Stimulated activated CD8-positive, alpha-beta memory T cell treated with anti-CD3 and anti-CD28 coated beads, Interleukin-12 subunit alpha, Interleukin-12 subunit beta, amount 100 ng/mL, for 24 hours (primary cell): ENCODE data around the gene PRM3.

Experiments
- DNase-seq: peaks from one replicate; pipeline ENCODE4 v3.0.0-alpha.2; 2020; ENCODE audit errors: extremely low read depth

PRM3 gene

GRCh38 chr16:11258553-11259492 is 14.6 kb downstream of the PRM3 start:
- DNase-seq, result no peak

DNA sequence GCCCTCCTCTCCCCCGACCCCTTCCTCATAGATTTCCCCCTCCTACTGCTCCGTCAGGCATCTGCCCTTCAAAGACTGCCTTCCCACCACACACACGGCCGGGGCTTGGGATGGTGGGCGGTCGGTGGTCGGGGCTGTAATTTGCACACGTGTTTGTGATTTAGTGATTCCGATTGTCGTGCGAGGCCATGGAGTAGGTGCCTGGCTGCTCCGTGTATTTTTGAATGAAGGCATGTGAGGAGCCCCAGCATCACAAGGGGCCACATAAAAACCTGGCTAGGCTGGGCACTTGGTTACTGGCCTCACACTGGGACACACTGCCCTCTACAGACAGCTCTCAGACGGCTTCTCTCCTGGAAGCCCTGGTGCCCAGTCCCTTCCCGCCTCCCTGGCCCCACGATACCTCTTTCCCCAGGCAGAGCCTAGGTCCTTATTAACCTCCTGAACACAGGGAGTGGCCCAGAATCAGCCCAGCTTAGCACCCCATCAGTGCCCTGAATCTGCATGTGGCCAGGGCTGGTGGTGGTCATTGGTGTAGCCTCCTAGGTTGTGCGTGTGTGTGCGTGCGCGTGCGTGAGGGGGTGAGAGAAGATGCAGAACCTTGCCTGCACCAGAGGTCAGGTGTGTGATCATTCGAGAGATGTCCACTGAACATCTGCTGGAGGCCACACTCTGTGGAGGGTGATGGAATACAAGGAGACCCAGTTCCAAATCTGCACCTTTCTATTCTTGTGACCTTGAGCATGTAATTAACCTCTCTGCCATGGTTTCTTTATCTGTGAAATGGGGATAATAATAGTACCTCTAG is 16.1 kb downstream of the PRM3 start:
- DNase-seq, result no peak

DNA sequence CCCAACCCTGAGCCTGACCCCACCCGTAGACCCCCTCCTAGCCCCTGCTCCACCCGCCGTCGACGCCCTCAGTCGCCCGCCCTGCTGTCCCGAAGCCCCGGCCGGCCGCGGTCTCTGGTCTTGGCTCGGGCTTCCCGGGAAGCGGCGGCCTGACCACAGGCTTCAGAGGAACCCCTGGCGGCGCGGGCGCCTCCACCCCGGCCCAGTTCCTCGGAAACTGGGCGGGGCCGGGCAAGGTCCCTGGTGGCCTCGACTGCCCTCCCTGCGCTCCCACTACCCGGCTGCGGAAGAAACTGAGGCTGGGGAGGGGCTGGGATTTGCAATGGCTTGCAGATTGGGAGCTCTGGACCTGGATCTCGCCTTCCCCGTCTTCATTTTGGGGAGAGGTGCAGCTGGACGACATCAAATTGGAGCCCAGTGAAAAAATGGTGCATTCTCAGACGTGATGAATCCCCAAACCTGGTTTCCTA is 16.7 kb downstream of the PRM3 start:
- no peak for DNase-seq

- peak; percentile 80 for DNase-seq
Measured at GRCh38 chr16:11255737-11256660, 17.4 kb downstream of the PRM3 start, which contains the start of gene SOCS1. Gene SOCS1 (minus strand): TSS chr16:11256204. CDS start chr16:11255478, 726 bp downstream.

DNA sequence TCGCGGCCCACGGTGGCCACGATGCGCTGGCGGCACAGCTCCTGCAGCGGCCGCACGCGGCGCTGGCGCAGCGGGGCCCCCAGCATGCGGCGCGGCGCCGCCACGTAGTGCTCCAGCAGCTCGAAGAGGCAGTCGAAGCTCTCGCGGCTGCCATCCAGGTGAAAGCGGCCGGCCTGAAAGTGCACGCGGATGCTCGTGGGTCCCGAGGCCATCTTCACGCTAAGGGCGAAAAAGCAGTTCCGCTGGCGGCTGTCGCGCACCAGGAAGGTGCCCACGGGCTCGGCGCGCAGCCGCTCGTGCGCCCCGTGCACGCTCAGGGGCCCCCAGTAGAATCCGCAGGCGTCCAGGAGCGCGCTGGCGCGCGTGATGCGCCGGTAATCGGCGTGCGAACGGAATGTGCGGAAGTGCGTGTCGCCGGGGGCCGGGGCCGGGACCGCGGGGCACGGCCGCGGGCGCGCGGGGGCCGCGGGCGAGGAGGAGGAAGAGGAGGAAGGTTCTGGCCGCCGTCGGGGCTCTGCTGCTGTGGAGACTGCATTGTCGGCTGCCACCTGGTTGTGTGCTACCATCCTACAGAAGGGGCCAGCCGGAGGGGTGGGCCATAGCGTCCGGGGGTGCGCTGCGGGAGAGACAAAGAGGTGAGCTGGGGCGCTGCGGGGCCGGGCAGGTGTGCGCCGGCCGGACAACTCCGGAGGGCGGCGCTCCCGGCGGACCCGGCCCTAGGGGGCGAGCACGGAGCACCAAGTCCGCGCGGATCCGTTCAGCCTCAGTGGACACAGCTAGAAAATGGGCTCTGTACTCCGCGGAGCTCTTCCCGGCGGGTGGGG is 18.3 kb downstream of the PRM3 start:
- DNase-seq, result no peak

- DNase-seq, result no peak
Measured at GRCh38 chr16:11253995-11254912, 19.2 kb downstream of the PRM3 start.

DNA sequence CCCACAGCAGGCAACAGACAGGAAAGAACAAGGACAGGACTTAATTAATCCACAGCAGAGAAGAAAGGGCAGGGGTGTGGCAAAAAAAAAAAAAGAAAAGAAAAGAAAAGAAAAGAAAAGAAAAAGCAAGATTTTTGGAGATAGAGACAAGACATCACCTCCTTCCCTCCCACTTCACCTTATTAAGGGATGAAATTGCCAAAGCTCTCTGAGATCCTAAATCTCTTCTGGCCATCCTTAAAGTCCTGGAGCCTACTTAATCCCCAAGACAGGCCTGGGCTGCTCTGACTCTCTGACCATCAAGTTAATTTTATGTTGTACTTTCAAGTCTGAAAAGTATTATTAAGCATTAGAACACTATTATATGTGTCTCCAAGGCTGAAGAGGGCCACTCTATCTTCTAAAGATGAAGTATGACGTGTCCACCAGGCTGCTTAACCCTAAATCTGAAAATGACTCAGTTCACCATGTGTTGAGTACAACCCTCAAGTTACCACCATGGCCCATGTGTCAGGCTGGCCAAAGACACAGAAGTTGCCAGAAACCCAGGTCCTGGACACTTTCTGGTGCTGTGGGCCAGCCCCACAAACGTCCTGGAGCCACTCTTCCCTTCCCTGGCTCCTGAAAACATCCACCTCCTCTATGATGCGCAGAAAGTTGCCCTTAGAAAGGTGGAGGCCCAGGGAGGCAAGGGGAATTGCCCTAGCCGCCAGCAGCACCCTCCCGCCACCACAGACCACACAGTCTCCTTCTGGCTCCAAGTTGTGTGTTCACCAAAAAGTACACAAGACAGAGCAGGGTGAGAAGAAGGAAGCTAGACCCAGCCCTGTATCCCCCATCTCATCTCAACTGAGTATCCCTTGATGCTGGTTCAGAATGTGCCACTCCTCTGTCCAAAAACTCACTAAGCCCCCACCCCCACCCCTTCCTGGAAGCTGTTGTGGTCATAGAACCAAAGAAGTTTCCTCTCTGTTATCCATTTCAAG is 20.1 kb downstream of the PRM3 start:
- DNase-seq, result no peak

DNA sequence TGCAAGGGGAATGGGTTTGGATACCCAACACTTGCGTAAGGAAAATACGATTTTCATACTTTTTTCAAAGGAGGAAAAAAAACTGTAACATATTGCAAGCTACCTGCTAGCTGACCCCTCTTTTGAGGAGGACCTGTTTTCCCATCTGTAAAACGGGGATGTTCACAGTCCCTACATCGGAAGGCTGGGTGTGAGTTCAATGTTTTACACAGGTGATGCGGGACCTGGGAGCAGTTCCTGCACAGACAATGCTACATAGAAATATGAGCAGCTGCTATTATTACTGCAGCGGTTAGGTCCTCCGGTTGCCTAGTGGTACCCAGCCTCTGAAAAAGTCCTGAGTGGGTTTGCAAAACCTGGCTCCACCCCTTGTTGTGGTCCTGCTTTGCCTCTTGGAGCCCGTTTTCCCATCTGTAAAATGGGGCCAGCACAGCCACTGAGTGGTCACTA is 20.9 kb downstream of the PRM3 start:
- no peak for DNase-seq

DNA sequence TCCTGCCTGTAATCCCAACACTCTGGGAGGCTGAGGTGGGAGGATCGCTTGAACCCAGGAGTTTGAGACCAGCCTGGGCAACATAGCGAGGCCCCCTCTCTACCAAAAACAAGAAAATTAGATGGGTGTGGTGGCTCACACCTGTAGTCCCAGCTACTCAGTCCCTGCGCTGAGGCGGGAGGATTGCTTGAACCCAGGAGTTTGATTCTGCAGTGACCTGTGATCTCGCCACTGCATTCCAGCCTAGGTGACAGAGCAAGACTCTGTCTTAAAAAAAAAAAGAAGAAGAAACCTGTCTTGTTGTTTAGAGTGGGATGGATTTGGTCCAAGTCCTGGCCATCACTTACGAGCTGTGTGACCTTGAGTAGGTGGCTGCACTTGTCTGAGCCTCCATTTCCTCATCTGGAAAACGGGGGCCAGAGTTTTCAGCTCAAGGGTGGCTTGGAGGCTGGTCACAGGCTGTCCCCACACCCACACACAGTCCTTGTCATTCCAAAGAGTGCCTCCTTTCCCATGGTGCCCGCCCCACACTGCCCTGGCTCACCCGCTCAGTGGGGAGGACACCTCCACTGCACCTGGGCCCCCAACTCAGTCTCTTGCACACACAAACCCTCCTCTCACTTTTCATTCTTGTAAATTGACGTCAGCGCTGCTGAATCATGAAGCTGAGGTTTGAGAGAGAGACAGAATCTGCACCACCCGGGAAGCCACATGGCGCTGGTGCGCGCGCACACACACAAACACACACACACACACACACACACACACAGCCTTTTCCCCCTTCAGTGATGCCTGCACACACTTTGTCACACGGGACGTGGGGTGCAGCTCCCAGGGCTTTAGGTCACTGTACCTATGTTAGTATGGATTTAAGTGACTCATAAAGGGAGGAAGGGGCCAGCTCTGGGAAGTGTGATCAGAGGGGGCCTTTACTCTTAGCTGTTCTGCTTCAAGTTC is 21.6 kb downstream of the PRM3 start:
- peak; percentile 63 for DNase-seq

- no peak for DNase-seq
Measured at GRCh38 chr16:11250786-11251524, 22.5 kb downstream of the PRM3 start.

DNA sequence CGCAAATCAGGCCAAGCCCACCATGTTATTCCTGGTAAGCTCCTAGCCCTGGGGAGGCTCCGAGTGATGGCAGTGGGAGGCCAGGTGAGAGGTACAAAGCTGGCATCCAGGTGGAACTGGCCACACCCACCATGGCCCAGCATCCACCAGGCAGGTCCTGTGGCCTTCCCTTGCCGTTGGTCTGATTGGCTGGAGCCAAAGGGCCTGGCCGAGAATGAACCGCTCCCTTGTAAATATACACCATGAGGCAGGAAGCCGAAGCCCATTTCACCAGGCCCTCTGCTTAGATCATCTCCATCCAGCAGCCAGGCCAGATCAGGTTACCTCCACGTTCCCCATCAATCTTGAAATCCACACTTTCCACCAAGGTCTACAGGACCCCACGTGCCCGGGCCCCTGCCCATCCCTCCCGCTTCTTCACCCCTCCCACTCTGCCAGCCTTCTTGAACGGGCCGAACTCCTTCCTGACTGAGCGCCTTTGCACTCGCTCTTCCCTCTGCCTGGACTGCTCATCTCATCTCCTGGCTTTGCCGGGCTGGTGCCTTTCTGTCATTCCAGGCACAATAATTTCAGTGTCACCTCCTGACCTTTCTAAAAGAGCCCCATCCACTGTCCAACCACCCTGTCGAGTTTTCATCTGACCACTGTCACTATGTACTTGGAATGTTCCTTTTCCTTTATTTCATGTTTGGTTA is 23.2 kb downstream of the PRM3 start:
- no peak for DNase-seq

GRCh38 chr16:11249233-11250061 is 24.0 kb downstream of the PRM3 start:
- no peak for DNase-seq

DNA sequence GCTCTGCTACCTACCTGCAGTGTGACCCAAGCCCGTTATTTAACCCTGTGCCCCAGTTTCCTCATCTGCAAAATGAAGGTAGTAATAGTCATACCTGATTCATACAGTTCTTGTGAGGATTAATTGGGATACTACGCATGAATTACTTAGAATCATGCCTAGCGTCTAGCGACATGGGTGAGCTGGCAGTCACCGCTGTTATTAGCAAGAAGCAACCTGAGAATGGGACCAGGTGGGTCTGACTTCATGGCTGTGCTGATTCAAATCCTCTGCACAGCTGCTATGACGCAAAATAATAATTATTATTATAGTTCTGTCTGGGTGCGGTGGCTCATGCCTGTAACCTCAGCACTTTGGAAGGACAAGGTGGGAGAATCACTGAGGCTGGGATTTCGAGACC is 25.3 kb downstream of the PRM3 start:
- no peak for DNase-seq

GRCh38 chr16:11245988-11246387 is 27.4 kb downstream of the PRM3 start:
- no peak for DNase-seq

- DNase-seq, result no peak
Measured at GRCh38 chr16:11245222-11245737, 28.1 kb downstream of the PRM3 start.
